Spinal cord (tissue), 10 donors: ENCODE results near the gene TEX44. TPM values are rescaled to one million over a fixed set of nuclear protein-coding genes. Genes with fewer than 3 reads are reported as not detected.

Experiments used
- DNase-seq, 6 donors: peaks; one replicate each; pipeline versions ENCODE4 v3.0.0 to v3.0.0-alpha.2; 2013 to 2015; ENCODE audit warnings: low spot score in 6 of 6, low read depth in 4 of 6
- H3K27ac ChIP-seq: one replicate; pipeline ENCODE4 v1.5.1; 2013; ENCODE audit warnings: low read depth, low read length, control low read depth
- H3K27me3 ChIP-seq: one replicate; pipeline ENCODE4 v1.6.1; 2013; ENCODE audit warnings: low read length; ENCODE audit not compliant: control insufficient read depth, insufficient read depth
- H3K36me3 ChIP-seq: one replicate; pipeline ENCODE4 v1.6.1; 2013; ENCODE audit warnings: low read length; ENCODE audit not compliant: control insufficient read depth, insufficient read depth
- H3K4me1 ChIP-seq: one replicate; pipeline ENCODE4 v1.6.1; 2013; ENCODE audit warnings: low read length; ENCODE audit not compliant: control insufficient read depth, insufficient read depth
- H3K4me3 ChIP-seq: one replicate; pipeline ENCODE4 v1.5.1; 2013; ENCODE audit warnings: low read depth, low read length, control low read depth
- H3K9me3 ChIP-seq: one replicate; pipeline ENCODE4 v1.6.1; 2013; ENCODE audit warnings: low read length; ENCODE audit not compliant: control insufficient read depth, insufficient read depth
- WGBS: methylation state at CpG from one replicate; pipeline ENCODE4 v1.1.5; 2013; ENCODE audit warnings: missing lambda C conversion rate; ENCODE audit not compliant: insufficient coverage; 5-methylcytosine and 5-hydroxymethylcytosine counted together
- polyA plus RNA-seq, 2 donors: library from polyadenylated mRNA; unstranded; fragments of 120-200 nt; gene quantifications; one replicate each; pipeline ENCODE4 v1.2.1, GENCODE V29; 2013; ENCODE audit not compliant: insufficient read length in 2 of 2
- total RNA-seq, 2 donors: library from RNA; depleted of rRNA in 1 of 2; stranded (reverse); fragments of 120-200 nt in 1 of 2; fragments of >200 nt in 1 of 2; gene quantifications; one replicate each; pipeline versions ENCODE4 v1.2.3 to v1.2.4, GENCODE V29; 2013 to 2014
- donor health status: healthy.

The TEX44 gene
- total and polyA plus RNA-seq, 4 donors, result not detected

DNA sequence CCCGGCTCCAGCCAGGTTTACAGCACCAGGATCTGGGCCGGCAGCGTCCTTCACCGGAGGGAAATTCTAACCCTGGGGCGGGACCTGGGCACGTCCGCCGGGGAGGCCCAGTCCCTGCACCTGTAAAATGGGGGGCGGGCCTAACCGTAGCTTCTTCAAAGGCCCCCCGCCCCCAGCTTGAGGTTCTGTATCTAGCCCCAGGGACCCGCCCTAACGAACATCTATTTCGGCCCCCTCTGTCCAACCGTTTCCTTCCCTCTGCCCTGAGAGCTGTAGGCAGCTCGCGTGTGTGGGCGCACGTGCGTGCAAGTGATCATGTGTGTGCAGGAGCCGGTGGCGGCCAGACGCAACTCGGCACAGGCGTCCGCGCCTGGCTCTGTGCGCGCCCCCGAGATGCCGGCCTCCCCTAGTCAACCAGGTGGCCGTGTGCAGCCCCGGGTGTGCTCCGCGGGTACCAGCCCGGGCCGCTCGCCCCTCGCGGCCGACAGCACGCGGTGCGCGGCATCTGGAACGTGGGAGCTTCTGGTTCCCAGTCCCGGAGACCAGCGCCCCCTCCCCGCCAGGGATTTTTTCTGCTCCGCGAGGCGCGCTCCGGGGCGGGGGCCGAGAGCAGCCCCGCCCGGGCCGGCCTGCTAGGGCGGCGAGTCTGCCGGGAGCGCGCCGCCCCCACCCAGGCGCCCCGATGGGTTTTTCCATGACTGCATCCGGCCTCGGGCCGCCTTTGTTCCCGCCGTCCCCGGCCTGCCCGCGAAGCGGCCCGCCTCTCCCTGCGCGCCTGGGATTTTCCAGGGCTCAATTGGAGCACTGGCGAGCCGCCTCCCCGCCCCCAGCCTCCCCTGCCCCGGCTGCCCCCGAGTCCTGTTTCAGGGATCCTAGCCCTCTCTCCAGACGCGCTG lies 21.2 kb downstream of the TEX44 start:
- Histone ChIP-seq H3K36me3 (no peaks in the 10 kb centered on the region), H3K27me3 (no peaks in the 10 kb centered on the region), H3K4me1 (peaks cover 42% of the 10 kb centered on the region), H3K4me3 (peak overlapping the region; percentile 63), H3K27ac (peak overlapping the region; percentile 98), H3K9me3 (no peaks in the 10 kb centered on the region)
- 1% methylated on average over 82 of the region's 86 CpGs for WGBS
- DNase-seq, result peak in 3 of 6 donors; percentile 59 to 94 (median 94)

- Histone ChIP-seq H3K9me3 (no peaks in the 10 kb centered on the region), H3K27ac (peak overlapping the region; percentile 98), H3K4me3 (peak overlapping the region; percentile 63), H3K4me1 (peaks cover 42% of the 10 kb centered on the region), H3K27me3 (no peaks in the 10 kb centered on the region), H3K36me3 (no peaks in the 10 kb centered on the region)
- peak in 2 of 6 donors; percentile 82 to 93 for DNase-seq
- under 1% methylated on average over 22 of the region's 46 CpGs for WGBS
Observed at GRCh38 chr2:231614559-231615057, 21.9 kb downstream of the TEX44 start.

GRCh38 chr2:231615058-231615671 lies 22.5 kb downstream of the TEX44 start:
- Histone ChIP-seq H3K27me3 (no peaks in the 10 kb centered on the region), H3K27ac (peak overlapping the region; percentile 98), H3K9me3 (no peaks in the 10 kb centered on the region), H3K36me3 (no peaks in the 10 kb centered on the region), H3K4me1 (peaks cover 42% of the 10 kb centered on the region), H3K4me3 (peak overlapping the region; percentile 63)
- no peak for DNase-seq
- WGBS, result 28% methylated on average over 31 of the region's 31 CpGs

- 86% methylated on average over 2 of the region's 4 CpGs for WGBS
- Histone ChIP-seq H3K27me3 (no peaks in the 10 kb centered on the region), H3K27ac (no peak overlapping the region), H3K36me3 (no peaks in the 10 kb centered on the region), H3K9me3 (no peaks in the 10 kb centered on the region), H3K4me3 (no peak overlapping the region), H3K4me1 (peaks cover 49% of the 10 kb centered on the region)
- DNase-seq, result no peak
Observed at GRCh38 chr2:231616296-231616695, 23.6 kb downstream of the TEX44 start.

DNA sequence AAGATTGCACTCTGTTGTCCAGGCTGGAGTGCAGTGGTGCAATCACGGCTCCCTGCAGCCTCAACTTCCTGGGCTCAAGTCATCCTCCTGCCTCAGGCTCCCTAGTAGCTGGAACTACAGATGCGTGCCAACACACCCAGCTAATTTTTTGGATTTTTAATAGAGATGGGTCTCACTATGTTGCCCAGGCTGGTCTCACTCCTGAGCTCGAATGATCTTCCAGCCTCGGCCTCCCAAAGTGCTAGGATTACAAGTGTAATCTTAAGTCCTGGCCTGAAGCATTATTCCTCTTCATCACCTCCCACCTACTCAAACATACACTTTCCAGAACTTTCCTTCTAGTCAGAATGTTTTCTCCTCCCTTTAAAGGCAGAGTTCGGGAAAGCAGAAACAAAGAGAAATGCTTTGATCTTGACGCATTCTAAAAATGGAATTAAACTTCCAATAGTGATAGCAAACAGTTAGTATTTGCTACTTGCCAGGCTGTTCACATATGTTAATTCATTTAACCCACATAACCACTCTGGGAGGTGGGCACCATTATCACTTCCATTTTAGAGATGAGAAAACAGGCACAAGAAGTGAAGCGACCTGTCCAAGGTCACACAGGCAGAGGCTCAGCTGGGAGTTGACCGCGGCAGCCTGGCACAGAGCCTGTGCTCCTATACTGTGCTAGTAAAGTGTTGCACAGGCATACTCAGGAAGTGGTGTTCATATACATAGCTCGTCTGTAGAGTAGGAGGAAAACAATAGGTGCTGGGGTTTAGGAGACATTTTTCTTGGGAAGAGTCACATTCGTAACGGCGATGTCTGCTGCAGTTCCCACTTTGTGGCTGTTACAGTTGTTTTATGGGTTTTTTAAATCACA lies 24.6 kb downstream of the TEX44 start:
- DNase-seq, result peak in 1 of 6 donors; percentile 47
- 68% methylated on average over 7 of the region's 13 CpGs for WGBS
- Histone ChIP-seq H3K27ac (no peak overlapping the region), H3K9me3 (no peaks in the 10 kb centered on the region), H3K4me1 (peaks cover 43% of the 10 kb centered on the region), H3K36me3 (no peaks in the 10 kb centered on the region), H3K4me3 (no peak overlapping the region), H3K27me3 (no peaks in the 10 kb centered on the region)

- Histone ChIP-seq H3K36me3 (no peaks in the 10 kb centered on the region), H3K4me3 (peak overlapping the region; percentile 5), H3K9me3 (no peaks in the 10 kb centered on the region), H3K27ac (peak overlapping the region; percentile 61), H3K27me3 (no peaks in the 10 kb centered on the region), H3K4me1 (peaks cover 12% of the 10 kb centered on the region)
- peak in 2 of 6 donors; percentile 59 to 85 for DNase-seq
- 12% methylated on average over 22 of the region's 25 CpGs for WGBS
Observed at GRCh38 chr2:231621051-231621879, 28.6 kb downstream of the TEX44 start.

DNA sequence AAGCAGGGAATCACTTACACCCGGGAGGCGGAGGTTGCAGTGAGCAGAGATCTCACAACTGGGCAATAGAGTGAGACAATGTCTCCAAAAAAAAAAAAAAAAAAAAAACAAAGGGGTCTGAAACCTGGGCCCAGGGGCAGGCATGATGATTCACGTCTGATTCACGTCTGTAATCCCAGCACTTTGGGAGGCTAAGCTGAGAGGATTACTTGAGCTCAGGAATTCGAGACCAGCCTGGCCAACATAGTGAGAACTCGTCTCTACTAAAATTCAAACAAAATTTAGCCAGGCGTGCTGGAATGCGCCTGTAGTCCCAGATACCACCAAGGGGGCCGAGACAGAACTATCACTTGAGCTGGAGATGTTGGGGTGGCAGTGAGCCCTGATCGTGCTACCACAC lies 30.3 kb downstream of the TEX44 start:
- Histone ChIP-seq H3K27ac (no peak overlapping the region), H3K4me1 (peaks cover 12% of the 10 kb centered on the region), H3K4me3 (no peak overlapping the region), H3K9me3 (no peaks in the 10 kb centered on the region), H3K27me3 (no peaks in the 10 kb centered on the region), H3K36me3 (no peaks in the 10 kb centered on the region)
- no peak for DNase-seq
- 98% methylated on average over 10 of the region's 10 CpGs for WGBS

DNA sequence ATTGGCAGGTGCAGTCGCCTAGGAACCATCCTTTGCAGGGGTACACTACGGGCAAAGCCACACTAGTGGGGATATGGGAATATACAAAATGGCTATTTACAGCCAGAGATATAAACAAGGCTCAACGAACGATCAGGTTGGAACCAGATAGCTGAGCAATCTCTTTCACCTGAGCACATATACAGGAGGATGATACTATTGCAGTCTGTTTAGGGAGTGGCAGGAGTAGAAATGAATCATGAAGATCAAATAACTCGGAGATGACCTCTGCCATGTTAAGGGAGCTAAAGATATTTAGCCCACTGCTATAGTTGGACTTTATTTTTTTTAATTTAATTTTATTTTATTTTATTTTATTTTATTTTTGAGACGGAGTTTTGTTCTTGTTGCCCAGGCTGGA lies 33.8 kb downstream of the TEX44 start:
- H3K27ac ChIP-seq, result no peak overlapping the region
- H3K9me3 ChIP-seq, result no peaks in the 10 kb centered on the region
- no peak for DNase-seq
- no peaks in the 10 kb centered on the region for H3K36me3 ChIP-seq
- H3K4me3 ChIP-seq, result no peak overlapping the region
- WGBS, result 72% methylated on average over 2 of the region's 6 CpGs
- peaks cover 2% of the 10 kb centered on the region for H3K4me1 ChIP-seq
- H3K27me3 ChIP-seq, result no peaks in the 10 kb centered on the region
